Type B pancreatic cell (in vitro differentiated cells): Measurements from ENCODE around the gene REEP3. TPM values are rescaled to one million over a fixed set of nuclear protein-coding genes. Genes with fewer than 3 reads are reported as not detected.

Experiments
- DNase-seq: peaks from one replicate; pipeline ENCODE4 v3.0.0; 2021; ENCODE audit warnings: mixed read lengths; ENCODE audit not compliant: unreplicated experiment; ENCODE audit errors: extremely low spot score
- H3K27ac Mint-ChIP-seq: 2 replicates; pipeline ENCODE4 v1.8.0; 2021; ENCODE audit warnings: mild to moderate bottlenecking, mixed read lengths
- H3K27me3 Mint-ChIP-seq: 2 replicates; pipeline ENCODE4 v1.8.0; 2021; ENCODE audit warnings: mixed read lengths
- H3K36me3 Mint-ChIP-seq: 2 replicates; pipeline ENCODE4 v1.8.0; 2021; ENCODE audit warnings: mixed read lengths
- H3K4me1 Mint-ChIP-seq: one replicate; pipeline ENCODE4 v1.8.0; 2021; ENCODE audit warnings: mixed read lengths; ENCODE audit not compliant: unreplicated experiment
- H3K4me3 Mint-ChIP-seq: 2 replicates; pipeline ENCODE4 v1.8.0; 2021; ENCODE audit warnings: mild to moderate bottlenecking, mixed read lengths
- H3K9me3 Mint-ChIP-seq: 2 replicates; pipeline ENCODE4 v1.8.0; 2021; ENCODE audit warnings: mixed read lengths
- total RNA-seq: library from RNA; stranded (reverse); gene quantifications from 2 replicates; pipeline ENCODE4 v1.2.1, GENCODE V29; 2021; ENCODE audit warnings: low replicate concordance
- TF ChIP-seq, protein P1 (sequence below): fragments of 200-600 bp; sonication (generic); conservative IDR thresholded peaks from 2 replicates; pipeline ENCODE4 v1.5.0; 2021; ENCODE audit warnings: antibody characterized with exemption, mild to moderate bottlenecking

Gene REEP3
- total RNA-seq, 1 donor from 2014 or later, result 38.1 TPM

DNA sequence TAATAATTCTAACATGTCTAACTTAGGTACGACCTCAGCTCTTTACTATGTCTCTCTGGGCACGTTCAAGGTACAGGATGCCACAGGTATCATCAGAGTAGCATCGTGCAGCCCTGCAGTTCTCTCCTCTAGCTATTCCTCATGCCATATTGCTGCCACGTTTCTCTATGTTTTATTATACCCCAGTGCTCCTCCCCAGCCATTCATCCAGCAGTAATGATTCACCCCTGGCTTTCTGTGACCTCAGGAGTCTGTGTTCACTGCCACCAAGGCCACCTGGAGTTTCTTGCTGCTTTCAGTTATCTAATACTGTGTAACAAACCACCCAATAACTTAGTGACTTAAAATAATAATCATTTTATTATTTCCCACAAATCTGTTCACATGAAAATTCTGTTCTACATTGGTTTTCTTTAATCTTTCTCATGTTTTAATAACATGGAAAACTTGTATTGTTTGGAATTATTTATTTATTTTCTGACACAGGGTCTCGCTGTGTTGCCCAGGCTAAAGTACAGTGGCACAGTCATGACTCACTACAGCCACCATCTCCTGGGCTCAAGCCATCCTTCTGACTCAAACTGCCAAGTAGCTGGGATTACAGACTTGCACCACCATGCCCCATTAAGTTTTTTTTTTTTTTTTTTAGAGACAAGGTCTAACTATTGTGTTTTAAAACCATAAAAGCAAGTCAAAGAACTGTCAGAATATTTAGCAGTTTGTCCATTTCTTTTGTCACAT, 21.8 kb downstream of the REEP3 start:
- TF ChIP-seq, protein P1, sequence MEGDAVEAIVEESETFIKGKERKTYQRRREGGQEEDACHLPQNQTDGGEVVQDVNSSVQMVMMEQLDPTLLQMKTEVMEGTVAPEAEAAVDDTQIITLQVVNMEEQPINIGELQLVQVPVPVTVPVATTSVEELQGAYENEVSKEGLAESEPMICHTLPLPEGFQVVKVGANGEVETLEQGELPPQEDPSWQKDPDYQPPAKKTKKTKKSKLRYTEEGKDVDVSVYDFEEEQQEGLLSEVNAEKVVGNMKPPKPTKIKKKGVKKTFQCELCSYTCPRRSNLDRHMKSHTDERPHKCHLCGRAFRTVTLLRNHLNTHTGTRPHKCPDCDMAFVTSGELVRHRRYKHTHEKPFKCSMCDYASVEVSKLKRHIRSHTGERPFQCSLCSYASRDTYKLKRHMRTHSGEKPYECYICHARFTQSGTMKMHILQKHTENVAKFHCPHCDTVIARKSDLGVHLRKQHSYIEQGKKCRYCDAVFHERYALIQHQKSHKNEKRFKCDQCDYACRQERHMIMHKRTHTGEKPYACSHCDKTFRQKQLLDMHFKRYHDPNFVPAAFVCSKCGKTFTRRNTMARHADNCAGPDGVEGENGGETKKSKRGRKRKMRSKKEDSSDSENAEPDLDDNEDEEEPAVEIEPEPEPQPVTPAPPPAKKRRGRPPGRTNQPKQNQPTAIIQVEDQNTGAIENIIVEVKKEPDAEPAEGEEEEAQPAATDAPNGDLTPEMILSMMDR, result no peak
- H3K4me1 Mint-ChIP-seq, result peaks cover 23% of the 10 kb centered on the region
- H3K27ac Mint-ChIP-seq, result no peak overlapping the region
- no peak for DNase-seq
- no peaks in the 10 kb centered on the region for H3K9me3 Mint-ChIP-seq
- no peaks in the 10 kb centered on the region for H3K27me3 Mint-ChIP-seq
- no peak overlapping the region for H3K4me3 Mint-ChIP-seq
- H3K36me3 Mint-ChIP-seq, result peaks cover 13% of the 10 kb centered on the region

DNA sequence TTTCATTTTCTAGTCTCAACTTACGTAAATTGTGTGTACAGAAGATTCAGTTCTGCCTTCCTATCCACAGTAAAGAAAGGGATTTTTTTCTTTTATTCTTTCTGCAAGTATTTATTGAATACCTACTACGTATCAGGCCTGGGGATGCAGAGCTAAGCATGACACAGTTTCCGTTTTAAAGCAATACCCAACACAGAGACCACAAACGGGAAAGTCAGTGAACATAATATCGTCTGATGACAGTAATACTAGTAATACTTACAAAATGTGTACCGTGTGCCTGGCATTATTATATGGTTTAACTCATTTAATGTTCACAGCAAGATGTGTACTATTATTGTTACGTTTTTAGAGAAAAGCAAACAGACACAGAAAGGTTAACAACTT, 22.4 kb downstream of the REEP3 start:
- H3K9me3 Mint-ChIP-seq, result no peaks in the 10 kb centered on the region
- DNase-seq, result no peak
- TF ChIP-seq, protein P1, result no peak
- H3K4me1 Mint-ChIP-seq, result peaks cover 24% of the 10 kb centered on the region
- H3K27ac Mint-ChIP-seq, result no peak overlapping the region
- H3K36me3 Mint-ChIP-seq, result peaks cover 13% of the 10 kb centered on the region
- H3K27me3 Mint-ChIP-seq, result no peaks in the 10 kb centered on the region
- no peak overlapping the region for H3K4me3 Mint-ChIP-seq

DNA sequence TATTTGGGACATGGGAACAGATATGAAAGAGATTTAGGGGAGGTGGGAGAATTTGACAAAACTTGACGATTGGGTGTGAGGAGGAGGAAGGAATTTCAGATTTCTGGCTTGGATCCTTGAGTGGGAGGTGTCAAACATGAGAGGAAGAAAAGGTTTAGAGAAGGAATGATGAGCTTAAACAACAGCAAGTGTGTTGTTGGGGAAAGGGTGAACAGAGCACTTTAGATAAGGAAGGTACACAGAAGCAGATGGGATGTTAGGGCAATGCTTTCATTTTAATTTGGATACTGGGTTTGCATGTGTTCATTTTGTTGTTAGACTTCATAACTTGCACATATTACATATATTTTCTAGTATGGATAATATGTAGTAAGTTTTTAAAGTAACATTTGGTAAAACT, 23.2 kb downstream of the REEP3 start:
- peak overlapping the region; percentile 13 for H3K27ac Mint-ChIP-seq
- H3K9me3 Mint-ChIP-seq, result no peaks in the 10 kb centered on the region
- no peak for DNase-seq
- TF ChIP-seq, protein P1, result no peak
- H3K36me3 Mint-ChIP-seq, result peaks cover 9% of the 10 kb centered on the region
- no peak overlapping the region for H3K4me3 Mint-ChIP-seq
- H3K27me3 Mint-ChIP-seq, result no peaks in the 10 kb centered on the region
- H3K4me1 Mint-ChIP-seq, result peaks cover 24% of the 10 kb centered on the region

DNA sequence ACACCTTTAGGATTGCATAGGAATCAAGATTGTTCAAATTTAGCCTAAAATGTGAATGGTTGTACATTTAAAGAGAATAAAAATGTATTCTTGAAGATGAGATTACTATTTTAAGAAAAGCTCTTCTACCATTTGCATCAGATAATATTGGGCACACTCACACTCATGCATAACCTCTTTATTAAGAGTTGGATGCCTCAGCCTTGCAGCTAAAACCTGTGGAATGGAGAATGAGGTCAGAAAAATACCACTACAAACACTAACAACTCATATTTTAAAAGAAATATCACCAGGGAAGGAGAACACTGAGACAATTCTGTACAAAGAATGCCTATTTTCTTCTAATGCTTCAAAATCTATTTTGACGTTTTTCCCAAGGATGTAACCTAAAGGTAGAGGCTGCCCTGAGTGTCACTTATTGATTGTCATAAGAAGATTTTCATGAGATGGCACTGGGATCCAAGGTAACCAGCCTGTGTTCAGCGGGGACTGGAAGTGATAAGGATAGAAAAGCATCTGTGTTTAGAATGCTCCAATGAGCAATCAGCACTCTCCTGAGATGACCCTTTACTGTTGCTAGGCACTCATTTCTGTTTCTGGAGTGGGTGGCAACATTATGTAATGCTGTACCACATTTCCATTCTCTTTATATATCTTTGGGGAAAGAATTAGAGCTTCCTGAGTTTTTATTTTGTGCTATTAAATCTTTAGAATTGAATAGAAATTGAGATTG, 26.6 kb downstream of the REEP3 start:
- no peak for DNase-seq
- Mint-ChIP-seq H3K4me1 (peaks cover 17% of the 10 kb centered on the region), H3K4me3 (peak overlapping the region; percentile 18), H3K9me3 (peaks cover under 1% of the 10 kb centered on the region), H3K27me3 (no peaks in the 10 kb centered on the region), H3K36me3 (peaks cover 12% of the 10 kb centered on the region), H3K27ac (peak overlapping the region; percentile 46)
- TF ChIP-seq, protein P1, result no peak

GRCh38 chr10:63548860-63549259, 27.7 kb downstream of the REEP3 start:
- no peak for DNase-seq
- no peaks in the 10 kb centered on the region for H3K27me3 Mint-ChIP-seq
- peaks cover 19% of the 10 kb centered on the region for H3K36me3 Mint-ChIP-seq
- H3K4me3 Mint-ChIP-seq, result no peak overlapping the region
- H3K9me3 Mint-ChIP-seq, result peaks cover 9% of the 10 kb centered on the region
- peak overlapping the region; percentile 57 for H3K27ac Mint-ChIP-seq
- TF ChIP-seq, protein P1, result no peak
- peaks cover 12% of the 10 kb centered on the region for H3K4me1 Mint-ChIP-seq
